Panc1 (cell line): ENCODE results near the gene THSD7B.

Experiments used
- POLR2AphosphoS5 ChIP-seq: IDR thresholded peaks from 2 replicates; pipeline ENCODE4 v1.6.1; 2012; ENCODE audit warnings: mild to moderate bottlenecking, low read depth, low read length, moderate library complexity
- REST ChIP-seq, 2 experiments: IDR thresholded peaks; 2 replicates each; pipeline ENCODE4 v1.6.1; 2011 to 2012; ENCODE audit warnings: low read depth in 2 of 2, control low read depth in 1 of 2, low read length in 1 of 2, mild to moderate bottlenecking in 1 of 2, moderate library complexity in 1 of 2; ENCODE audit not compliant: insufficient read depth in 1 of 2
- SIN3A ChIP-seq: IDR thresholded peaks from 2 replicates; pipeline ENCODE4 v1.6.1; 2012; ENCODE audit warnings: low read depth, mild to moderate bottlenecking, low read length, moderate library complexity, borderline replicate concordance; ENCODE audit not compliant: insufficient read depth
- TCF7L2 ChIP-seq: IDR thresholded peaks from 2 replicates; pipeline ENCODE4 v1.6.1; 2011; ENCODE audit warnings: mild to moderate bottlenecking, low read depth, low read length, inconsistent platforms
- TF ChIP-seq, protein P1 (sequence below): fragments of 450-650 bp; IDR thresholded peaks from 2 replicates; pipeline ENCODE4 v1.5.1; 2017; ENCODE audit warnings: mild to moderate bottlenecking

DNA sequence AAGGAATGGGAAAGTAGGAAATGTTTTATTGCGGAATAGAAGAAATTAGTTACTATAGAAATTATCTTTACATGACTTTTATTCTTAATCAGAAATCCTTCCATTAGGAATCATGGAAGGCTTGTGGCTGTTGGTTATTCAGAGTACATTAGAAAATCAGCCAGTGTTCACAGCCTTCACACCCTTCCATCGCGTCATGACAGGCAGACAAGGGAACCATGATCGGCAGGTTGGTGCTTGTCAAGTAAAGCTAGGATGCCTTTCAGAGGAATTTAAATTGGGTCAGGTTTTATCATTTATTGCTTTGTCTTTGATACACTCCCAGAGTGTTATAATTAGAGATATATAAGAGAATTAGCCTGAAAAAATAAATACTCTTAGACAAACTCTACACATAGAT, 400.6 kb downstream of the THSD7B start:
- TF ChIP-seq SIN3A (no peak), TCF7L2 (no peak), POLR2AphosphoS5 (no peak), REST (IDR thresholded peaks at IDR 0.05; ENCODE audit: insufficient read depth in 1 of 2, low read depth in 2 of 2, low read length in 1 of 2) (no peak)
- TF ChIP-seq, protein P1, sequence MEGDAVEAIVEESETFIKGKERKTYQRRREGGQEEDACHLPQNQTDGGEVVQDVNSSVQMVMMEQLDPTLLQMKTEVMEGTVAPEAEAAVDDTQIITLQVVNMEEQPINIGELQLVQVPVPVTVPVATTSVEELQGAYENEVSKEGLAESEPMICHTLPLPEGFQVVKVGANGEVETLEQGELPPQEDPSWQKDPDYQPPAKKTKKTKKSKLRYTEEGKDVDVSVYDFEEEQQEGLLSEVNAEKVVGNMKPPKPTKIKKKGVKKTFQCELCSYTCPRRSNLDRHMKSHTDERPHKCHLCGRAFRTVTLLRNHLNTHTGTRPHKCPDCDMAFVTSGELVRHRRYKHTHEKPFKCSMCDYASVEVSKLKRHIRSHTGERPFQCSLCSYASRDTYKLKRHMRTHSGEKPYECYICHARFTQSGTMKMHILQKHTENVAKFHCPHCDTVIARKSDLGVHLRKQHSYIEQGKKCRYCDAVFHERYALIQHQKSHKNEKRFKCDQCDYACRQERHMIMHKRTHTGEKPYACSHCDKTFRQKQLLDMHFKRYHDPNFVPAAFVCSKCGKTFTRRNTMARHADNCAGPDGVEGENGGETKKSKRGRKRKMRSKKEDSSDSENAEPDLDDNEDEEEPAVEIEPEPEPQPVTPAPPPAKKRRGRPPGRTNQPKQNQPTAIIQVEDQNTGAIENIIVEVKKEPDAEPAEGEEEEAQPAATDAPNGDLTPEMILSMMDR = no peak
